Ovary (tissue), 9 donors: ENCODE measurements around the gene MITD1. TPM values are rescaled to one million over a fixed set of nuclear protein-coding genes. Genes with fewer than 3 reads are reported as not detected.

Experiments
- polyA plus RNA-seq, 2 donors: library from polyadenylated mRNA; stranded (reverse); fragments of 200-250 nt in 1 of 2; fragments of 350-450 nt in 1 of 2; fragmentation: Illumina TruSeq in 1 of 2; extraction: RNeasy Lipid Tissue Mini Kit (QIAGEN cat#74804) in 1 of 2; gene quantifications; one replicate each; pipeline ENCODE4 v1.2.3, GENCODE V29; 2013 to 2014
- small RNA-seq: library from RNA; depleted of rRNA; stranded (forward); fragments of <200 nt; gene quantifications from one replicate; pipeline ENCODE3, GENCODE V24; 2016
- total RNA-seq, 7 donors: library from RNA; depleted of rRNA in 2 of 7; stranded (reverse); fragments of >200 nt in 2 of 7; fragmentation: NEBNext Ultra II Directional in 3 of 7; extraction: Animal tissue kit (Norgen Biotek cat#: 25700) in 3 of 7; gene quantifications; one replicate each; pipeline versions ENCODE4 v1.1.0 to v1.2.4, GENCODE V29; 2016 to 2023
- donor health status: DM: no; HTN: no; CAD: no; lungs with moderate emphysema.
- donor health status: DM: no; HTN: no; CAD: no.
- donor health status: Bipolar disorder and iron deficiency.
- donor health status: DM: yes; HTN: yes; CAD: no.
- donor health status: DM: no; HTN: no; CAD: no.
- donor health status: DM: yes; HTN: yes; CAD: no.

Gene MITD1
- total and polyA plus RNA-seq, 9 donors: 16.0 to 31.6 (median 22.1) TPM

Small RNAs within 50 kb of the gene (small RNA-seq; reads per million reads assigned to genes)
- not detected for gene AC092587.1

Other genes starting within 250 kb of the MITD1 start
- gene CRACDL, start 244.8 kb downstream of the MITD1 start, total RNA-seq: 10 to 100 TPM in 1 of 7 donors, 1 to 10 TPM in 6; 1.2 to 22.4 (median 2.9) TPM
- gene CRACDL, start 244.8 kb downstream of the MITD1 start, polyA plus RNA-seq: 1 to 10 TPM; 1.7 to 2.2 TPM
- gene C2orf15, start 39.4 kb downstream of the MITD1 start, total RNA-seq: 1 to 10 TPM in 2 of 7 donors, under 1 TPM in 5; 0.24 to 3.0 (median 0.86) TPM
- under 1 TPM; 0.68 to 0.78 TPM for gene C2orf15, start 39.4 kb downstream of the MITD1 start, polyA plus RNA-seq
- gene TSGA10, start 26.1 kb downstream of the MITD1 start, total RNA-seq: 10 to 100 TPM in 2 of 7 donors, 1 to 10 TPM in 5; 7.0 to 35.5 (median 8.7) TPM
- gene TSGA10, start 26.1 kb downstream of the MITD1 start, polyA plus RNA-seq: 1 to 10 TPM; 1.8 to 3.1 TPM
- 10 to 100 TPM in 3 of 7 donors, 1 to 10 TPM in 4; 6.2 to 12.3 (median 9.7) TPM for gene LIPT1, start 26.1 kb downstream of the MITD1 start, total RNA-seq
- 10 to 100 TPM; 13.4 to 14.6 TPM for gene LIPT1, start 26.1 kb downstream of the MITD1 start, polyA plus RNA-seq
- gene MRPL30, start 126 bp upstream of the MITD1 start, total RNA-seq: 10 to 100 TPM; 18.7 to 29.0 (median 21.8) TPM
- gene MRPL30, start 126 bp upstream of the MITD1 start, polyA plus RNA-seq: 10 to 100 TPM; 18.8 to 43.8 TPM
- gene LYG2, start 74.6 kb upstream of the MITD1 start, total RNA-seq: not detected
- not detected for gene LYG2, start 74.6 kb upstream of the MITD1 start, polyA plus RNA-seq
- 1 to 10 TPM in 5 of 7 donors, under 1 TPM in 2; 0.56 to 3.1 (median 1.0) TPM for gene LYG1, start 120.1 kb upstream of the MITD1 start, total RNA-seq
- gene LYG1, start 120.1 kb upstream of the MITD1 start, polyA plus RNA-seq: under 1 TPM; 0.58 to 0.96 TPM
- 10 to 100 TPM; 13.6 to 29.2 (median 21.1) TPM for gene TXNDC9, start 155.3 kb upstream of the MITD1 start, total RNA-seq
- 10 to 100 TPM; 12.0 to 13.3 TPM for gene TXNDC9, start 155.3 kb upstream of the MITD1 start, polyA plus RNA-seq
- 10 to 100 TPM; 20.4 to 38.8 (median 30.4) TPM for gene EIF5B, start 156.3 kb upstream of the MITD1 start, total RNA-seq
- 10 to 100 TPM; 17.5 to 37.4 TPM for gene EIF5B, start 156.3 kb upstream of the MITD1 start, polyA plus RNA-seq